ENCODE data around the gene DUSP3. TPM values are rescaled to one million over a fixed set of nuclear protein-coding genes. Genes with fewer than 3 reads are reported as not detected.

The DUSP3 gene
- total RNA-seq, 1 experiment from 2014 or later, result 16.9 TPM

DNA sequence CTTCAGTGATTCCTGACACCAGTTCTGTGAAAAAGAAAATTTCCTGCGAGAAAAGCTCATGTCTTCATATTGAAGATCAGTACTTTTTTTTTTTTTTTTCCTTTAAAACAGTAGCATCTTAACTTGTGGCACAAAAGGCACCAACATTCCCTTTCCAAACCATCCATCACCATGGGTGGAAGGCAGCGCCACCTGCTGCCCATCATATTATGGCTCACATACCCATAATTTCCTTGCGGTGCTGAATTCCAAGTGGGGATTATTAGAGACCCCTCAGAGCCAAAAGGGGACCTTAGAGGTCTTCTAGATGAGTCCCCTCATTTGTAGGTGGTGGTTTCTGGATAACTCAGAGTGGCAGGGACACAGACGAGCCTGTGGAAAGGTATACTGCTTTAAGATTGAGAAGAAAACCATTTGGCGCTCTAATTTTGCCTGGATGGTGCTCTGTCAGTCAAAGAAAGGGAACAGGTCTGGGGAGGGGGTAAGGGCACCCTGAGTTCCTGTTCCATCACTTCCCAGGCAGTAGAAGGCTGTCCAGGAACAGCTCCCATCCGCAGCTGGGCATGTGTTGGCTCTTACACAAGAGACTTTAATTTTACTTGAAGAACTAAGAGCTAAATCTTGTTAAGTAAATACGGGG, 12.2 kb downstream of the DUSP3 start:
- H3K4me3 Mint-ChIP-seq, result no peak overlapping the region
- Histone ChIP-seq H3K4me1 (ENCODE audit: insufficient read depth, low read length) (no peaks in the 10 kb centered on the region), H2BK120ac (ENCODE audit: low read depth, low read length, poor library complexity, severe bottlenecking) (no peak overlapping the region), H4K5ac (ENCODE audit: insufficient read length, low read depth, low read length) (no peak overlapping the region), H3K14ac (ENCODE audit: insufficient read depth, low read length) (no peak overlapping the region), H3K23ac (ENCODE audit: insufficient read length, low read depth, low read length) (no peak overlapping the region), H3K4me2 (ENCODE audit: insufficient read depth, insufficient read length, low read length) (no peak overlapping the region), H3K9me3 (ENCODE audit: control insufficient read depth, low read depth, low read length) (no peaks in the 10 kb centered on the region), H3K56ac (ENCODE audit: insufficient read length, low read depth, low read length) (no peak overlapping the region), H3T11ph (ENCODE audit: low read length) (no peak overlapping the region), H3K23me2 (ENCODE audit: insufficient read length, low read depth, low read length, poor library complexity, severe bottlenecking) (no peaks in the 10 kb centered on the region), H3K27ac (ENCODE audit: insufficient read length, low read depth, low read length) (no peak overlapping the region), H3K79me1 (ENCODE audit: insufficient read depth, low read depth, low read length, poor library complexity, severe bottlenecking) (no peaks in the 10 kb centered on the region), H4K91ac (ENCODE audit: insufficient read length, low read depth, low read length) (no peak overlapping the region), H2AK5ac (ENCODE audit: insufficient read length, low read length) (no peak overlapping the region), H3K9ac (ENCODE audit: extremely low read depth, insufficient read length, low read length) (no peak overlapping the region), H3K27me3 (ENCODE audit: insufficient read depth, low read length) (no peaks in the 10 kb centered on the region), H2BK15ac (ENCODE audit: low read depth, low read length) (no peak overlapping the region), H4K20me1 (ENCODE audit: control insufficient read depth, insufficient read depth, insufficient read length) (no peaks in the 10 kb centered on the region), H2BK5ac (ENCODE audit: insufficient read length, low read length) (no peak overlapping the region), H3K79me2 (ENCODE audit: insufficient read depth, low read length) (no peaks in the 10 kb centered on the region), H2BK12ac (ENCODE audit: insufficient read length, low read depth, low read length) (no peak overlapping the region), H4K8ac (replicated peaks; ENCODE audit: insufficient read length, low read depth, low read length) (no peak overlapping the region), H3K4ac (ENCODE audit: low read depth, low read length) (no peak overlapping the region), H2BK20ac (ENCODE audit: low read depth, low read length, poor library complexity, severe bottlenecking) (no peak overlapping the region), H2AFZ (ENCODE audit: low read length) (no peak overlapping the region), H3K18ac (ENCODE audit: insufficient read length, low read depth, low read length) (no peak overlapping the region)
- no CpG with 5 or more reads among the region's 7 CpGs for WGBS (ENCODE audit: extremely low coverage, insufficient read length, low lambda C conversion rate)
- H3K36me3 Mint-ChIP-seq (ENCODE audit: insufficient read depth in 1 of 3, low read depth in 3 of 3), result peaks cover 0 to 29% (median 23%) of the 10 kb centered on the region in 3 experiments
- no peaks in the 10 kb centered on the region for H3K9me3 Mint-ChIP-seq
- peak; percentile 68 for DNase-seq
- peaks cover 4 to 5% of the 10 kb centered on the region in 2 experiments for H3K4me1 Mint-ChIP-seq
- H3K27me3 Mint-ChIP-seq (ENCODE audit: low read depth), result no peaks in the 10 kb centered on the region
- TF ChIP-seq CTCF (conservative IDR thresholded peaks at IDR 0.05), result peak; percentile 88
- H3K27ac Mint-ChIP-seq, result no peak overlapping the region; a peak in 2 of 7 replicates
